PFSK-1 (cell line): ENCODE measurements around the gene OR10A7.

Source experiments
- FOXP2 ChIP-seq: optimal IDR thresholded peaks from 2 replicates; pipeline ENCODE3; 2011; ENCODE audit warnings: borderline replicate concordance, control low read depth, inconsistent platforms; ENCODE audit not compliant: insufficient read depth; ENCODE audit errors: extremely low read length, extremely low read depth
- POLR2AphosphoS5 ChIP-seq: IDR thresholded peaks from 2 replicates; pipeline ENCODE4 v1.6.1; 2012; ENCODE audit warnings: low read depth, mild to moderate bottlenecking, control low read depth, low read length, moderate library complexity
- REST ChIP-seq, 2 experiments: IDR thresholded peaks; 2 replicates each; pipeline versions ENCODE4 v1.6.1 to v1.8.0; 2011 to 2012; ENCODE audit warnings: low read depth in 2 of 2, low read length in 2 of 2, control low read depth in 1 of 2, inconsistent platforms in 1 of 2, mild to moderate bottlenecking in 1 of 2, moderate library complexity in 1 of 2; ENCODE audit not compliant: insufficient read depth in 1 of 2
- SIN3A ChIP-seq: IDR thresholded peaks from 2 replicates; pipeline ENCODE4 v1.6.1; 2012; ENCODE audit warnings: mild to moderate bottlenecking, low read length, moderate library complexity, borderline replicate concordance; ENCODE audit not compliant: insufficient read depth
- TAF1 ChIP-seq: IDR thresholded peaks from 2 replicates; pipeline ENCODE4 v1.6.1; 2012; ENCODE audit warnings: low read length, control low read depth, borderline replicate concordance; ENCODE audit not compliant: insufficient read depth

Gene OR10A7

GRCh38 chr12:55246159-55246558, 25.3 kb downstream of the OR10A7 start:
- TF ChIP-seq FOXP2 (no peak), TAF1 (no peak), POLR2AphosphoS5 (no peak), SIN3A (no peak), REST (IDR thresholded peaks at IDR 0.05; ENCODE audit: insufficient read depth in 1 of 2, low read depth in 2 of 2, low read length in 2 of 2) (no peak)

DNA sequence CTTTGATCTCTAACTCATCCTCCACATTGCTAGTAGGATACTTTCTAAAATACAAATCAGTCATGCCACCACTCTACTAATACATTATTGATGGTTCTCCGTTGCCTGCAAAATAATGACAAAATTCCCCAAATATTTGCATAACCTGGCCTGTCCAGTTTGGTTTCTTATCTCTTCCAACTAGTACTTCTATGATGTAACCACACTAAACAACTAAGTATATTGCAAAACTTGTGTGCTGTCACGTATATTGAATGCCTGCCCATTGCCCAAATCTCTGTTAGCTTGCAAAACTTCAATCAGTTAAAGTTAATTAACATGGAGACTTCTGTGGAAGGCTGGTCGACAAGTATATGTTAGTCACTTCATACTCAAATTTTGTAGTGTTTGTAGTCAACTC, 30.1 kb downstream of the OR10A7 start:
- TF ChIP-seq SIN3A (no peak), TAF1 (no peak), FOXP2 (no peak), REST (IDR thresholded peaks at IDR 0.05; ENCODE audit: insufficient read depth in 1 of 2, low read depth in 2 of 2, low read length in 2 of 2) (no peak), POLR2AphosphoS5 (no peak)

DNA sequence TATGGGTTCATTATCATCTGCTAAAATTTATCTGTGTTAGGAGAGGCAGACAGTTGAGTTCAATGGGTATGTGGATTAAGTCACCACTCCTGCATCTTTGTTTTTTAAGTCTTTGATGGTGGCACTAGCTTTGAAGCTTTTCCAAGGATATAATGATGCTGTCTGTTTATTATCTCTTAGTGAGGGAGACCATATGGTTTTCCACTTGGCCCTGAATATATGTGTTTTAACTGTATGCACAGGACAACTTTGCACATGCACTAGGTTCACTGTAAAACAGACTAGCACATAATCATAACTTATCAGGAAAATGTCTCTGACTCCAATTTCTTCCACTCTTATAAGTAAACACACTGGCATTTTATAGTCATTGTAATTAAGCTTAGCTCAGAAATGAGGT, 32.5 kb downstream of the OR10A7 start:
- TF ChIP-seq POLR2AphosphoS5, result no peak
- TF ChIP-seq TAF1, result no peak
- no peak for TF ChIP-seq REST (IDR thresholded peaks at IDR 0.05; ENCODE audit: insufficient read depth in 1 of 2, low read depth in 2 of 2, low read length in 2 of 2)
- no peak for TF ChIP-seq FOXP2
- TF ChIP-seq SIN3A, result no peak

GRCh38 chr12:55256831-55257230, 36.0 kb downstream of the OR10A7 start:
- TF ChIP-seq FOXP2 (no peak), REST (IDR thresholded peaks at IDR 0.05; ENCODE audit: insufficient read depth in 1 of 2, low read depth in 2 of 2, low read length in 2 of 2) (no peak), POLR2AphosphoS5 (no peak), TAF1 (no peak)

- TF ChIP-seq TAF1 (no peak), REST (IDR thresholded peaks at IDR 0.05; ENCODE audit: insufficient read depth in 1 of 2, low read depth in 2 of 2, low read length in 2 of 2) (no peak), SIN3A (no peak), FOXP2 (no peak), POLR2AphosphoS5 (no peak)
These were observed 37.5 kb downstream of the OR10A7 start for GRCh38 chr12:55258303-55258702.
